ENCODE data around the gene PTDSS2. TPM values are rescaled to one million over a fixed set of nuclear protein-coding genes. Genes with fewer than 3 reads are reported as not detected.

Gene PTDSS2
- total RNA-seq, 1 experiment from 2014 or later = 37.6 TPM

DNA sequence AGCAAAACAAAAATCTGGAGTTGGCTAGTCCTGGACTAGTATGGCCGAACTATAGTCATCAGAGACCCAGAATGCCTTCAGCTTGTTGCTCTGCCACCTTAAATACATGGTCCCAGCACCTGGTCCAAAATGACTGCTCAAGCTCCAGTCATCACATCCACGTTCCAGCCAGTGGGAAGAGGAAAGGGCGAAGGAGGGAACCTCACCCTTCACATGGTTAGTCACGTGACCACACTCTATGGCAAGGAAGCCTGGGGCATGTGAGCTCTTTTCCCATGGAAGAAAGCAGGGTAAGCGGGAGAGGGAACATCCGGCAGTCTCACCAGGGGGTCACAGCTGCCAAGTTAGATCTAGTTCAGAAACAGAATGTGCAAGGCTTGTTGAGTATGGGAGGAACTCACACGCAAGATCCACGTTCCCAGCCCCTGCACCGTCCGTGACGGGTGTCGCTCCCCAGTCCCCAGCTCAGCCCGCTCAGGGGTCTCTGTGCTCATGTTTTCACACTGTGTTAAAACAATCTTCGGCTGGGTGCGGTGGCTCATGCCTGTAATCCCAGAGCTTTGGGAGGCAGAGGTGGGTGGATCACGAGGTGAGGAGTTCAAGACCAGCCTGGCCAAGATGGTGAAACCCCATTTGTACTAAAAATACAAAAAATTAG is 6.4 kb upstream of the PTDSS2 start:
- BruUV-seq (replicated peaks) = no TSS peak
- ChIA-PET CTCF (no interaction called here), POLR2A (ENCODE audit: low non-redundant PET) (no interaction called here)
- no peak overlapping the region for H3K4me3 ChIP-seq (ENCODE audit: low read depth, low read length, poor library complexity, severe bottlenecking)
- H3K27me3 ChIP-seq (replicated peaks; ENCODE audit: insufficient read depth, low read depth, low read length, poor library complexity) = no peaks in the 10 kb centered on the region
- intact Hi-C loops (cut with micrococcal nuclease; ENCODE audit: unreplicated experiment) = loop anchor here (10.0 kb wide), 1 partner anchor 239 kb away; the partner anchor contains the start of genes BET1L and RIC8A
- H3K9me3 ChIP-seq (ENCODE audit: low read depth, low read length, poor library complexity, severe bottlenecking) = no peaks in the 10 kb centered on the region
- no peaks in the 10 kb centered on the region for H3K36me3 ChIP-seq (ENCODE audit: insufficient read depth, low read length, poor library complexity, severe bottlenecking)
- peaks cover 4% of the 10 kb centered on the region for H3K4me1 ChIP-seq (ENCODE audit: insufficient read depth, low read length, poor library complexity, severe bottlenecking)
- peak; percentile 90 for DNase-seq (ENCODE audit: low spot score)
- TF ChIP-seq, protein P1, sequence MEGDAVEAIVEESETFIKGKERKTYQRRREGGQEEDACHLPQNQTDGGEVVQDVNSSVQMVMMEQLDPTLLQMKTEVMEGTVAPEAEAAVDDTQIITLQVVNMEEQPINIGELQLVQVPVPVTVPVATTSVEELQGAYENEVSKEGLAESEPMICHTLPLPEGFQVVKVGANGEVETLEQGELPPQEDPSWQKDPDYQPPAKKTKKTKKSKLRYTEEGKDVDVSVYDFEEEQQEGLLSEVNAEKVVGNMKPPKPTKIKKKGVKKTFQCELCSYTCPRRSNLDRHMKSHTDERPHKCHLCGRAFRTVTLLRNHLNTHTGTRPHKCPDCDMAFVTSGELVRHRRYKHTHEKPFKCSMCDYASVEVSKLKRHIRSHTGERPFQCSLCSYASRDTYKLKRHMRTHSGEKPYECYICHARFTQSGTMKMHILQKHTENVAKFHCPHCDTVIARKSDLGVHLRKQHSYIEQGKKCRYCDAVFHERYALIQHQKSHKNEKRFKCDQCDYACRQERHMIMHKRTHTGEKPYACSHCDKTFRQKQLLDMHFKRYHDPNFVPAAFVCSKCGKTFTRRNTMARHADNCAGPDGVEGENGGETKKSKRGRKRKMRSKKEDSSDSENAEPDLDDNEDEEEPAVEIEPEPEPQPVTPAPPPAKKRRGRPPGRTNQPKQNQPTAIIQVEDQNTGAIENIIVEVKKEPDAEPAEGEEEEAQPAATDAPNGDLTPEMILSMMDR (conservative IDR thresholded peaks at IDR 0.05; ENCODE audit: low read depth, low read length) = no peak
- TF ChIP-seq EZH2 (IDR thresholded peaks at IDR 0.05; ENCODE audit: borderline replicate concordance, low read depth, low read length, poor library complexity, severe bottlenecking) = no peak
- no peak overlapping the region for H3K27ac ChIP-seq (ENCODE audit: low read depth, low read length, poor library complexity, severe bottlenecking)

DNA sequence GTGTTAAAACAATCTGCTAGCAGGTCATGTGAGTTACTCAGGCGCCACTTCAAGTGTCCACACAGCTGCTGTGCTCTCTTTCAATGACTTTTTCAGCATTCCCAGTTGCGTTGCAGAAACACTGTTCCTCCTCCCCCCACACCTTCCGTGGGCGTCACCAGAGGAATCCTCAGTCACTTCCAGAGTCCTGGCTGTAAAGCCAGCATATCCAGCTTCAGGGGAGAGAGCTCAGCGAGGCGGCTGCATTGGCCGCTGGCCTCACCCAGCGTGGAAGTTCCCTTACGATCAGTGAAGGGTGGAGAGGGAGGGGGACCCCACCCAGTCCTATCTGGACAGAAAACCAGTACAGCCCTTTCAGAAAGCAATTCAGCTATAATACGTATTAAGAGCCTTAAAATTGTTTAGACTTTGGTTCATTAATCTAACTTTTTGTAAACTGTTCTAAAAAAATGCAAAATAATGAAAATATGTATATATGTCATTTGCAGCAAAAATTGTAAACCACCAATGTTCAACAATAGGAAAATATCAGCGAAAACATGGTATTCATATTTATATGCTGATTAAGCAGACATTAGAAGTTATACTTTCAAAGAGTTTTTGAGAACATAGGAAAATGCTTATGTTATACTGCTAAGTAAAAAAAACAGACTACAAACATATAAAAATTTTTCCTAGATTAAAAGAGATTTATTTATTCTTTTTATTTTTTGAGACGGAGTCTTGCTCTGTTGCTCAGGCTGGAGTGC is 5.5 kb upstream of the PTDSS2 start:
- no peak overlapping the region for H3K27ac ChIP-seq (ENCODE audit: low read depth, low read length, poor library complexity, severe bottlenecking)
- H3K4me1 ChIP-seq (ENCODE audit: insufficient read depth, low read length, poor library complexity, severe bottlenecking) = peaks cover 4% of the 10 kb centered on the region
- H3K4me3 ChIP-seq (ENCODE audit: low read depth, low read length, poor library complexity, severe bottlenecking) = no peak overlapping the region
- H3K27me3 ChIP-seq (replicated peaks; ENCODE audit: insufficient read depth, low read depth, low read length, poor library complexity) = no peaks in the 10 kb centered on the region
- no peak for DNase-seq (ENCODE audit: low spot score)
- no peaks in the 10 kb centered on the region for H3K36me3 ChIP-seq (ENCODE audit: insufficient read depth, low read length, poor library complexity, severe bottlenecking)
- intact Hi-C loops (cut with micrococcal nuclease; ENCODE audit: unreplicated experiment) = loop anchor here (10.0 kb wide), 1 partner anchor 240 kb away; the partner anchor contains the start of genes BET1L and RIC8A
- TF ChIP-seq EZH2 (IDR thresholded peaks at IDR 0.05; ENCODE audit: borderline replicate concordance, low read depth, low read length, poor library complexity, severe bottlenecking) = no peak
- TF ChIP-seq, protein P1 (conservative IDR thresholded peaks at IDR 0.05; ENCODE audit: low read depth, low read length) = no peak
- ChIA-PET POLR2A (ENCODE audit: low non-redundant PET) (no interaction called here), CTCF (no interaction called here)
- BruUV-seq (replicated peaks) = no TSS peak
- no peaks in the 10 kb centered on the region for H3K9me3 ChIP-seq (ENCODE audit: low read depth, low read length, poor library complexity, severe bottlenecking)

DNA sequence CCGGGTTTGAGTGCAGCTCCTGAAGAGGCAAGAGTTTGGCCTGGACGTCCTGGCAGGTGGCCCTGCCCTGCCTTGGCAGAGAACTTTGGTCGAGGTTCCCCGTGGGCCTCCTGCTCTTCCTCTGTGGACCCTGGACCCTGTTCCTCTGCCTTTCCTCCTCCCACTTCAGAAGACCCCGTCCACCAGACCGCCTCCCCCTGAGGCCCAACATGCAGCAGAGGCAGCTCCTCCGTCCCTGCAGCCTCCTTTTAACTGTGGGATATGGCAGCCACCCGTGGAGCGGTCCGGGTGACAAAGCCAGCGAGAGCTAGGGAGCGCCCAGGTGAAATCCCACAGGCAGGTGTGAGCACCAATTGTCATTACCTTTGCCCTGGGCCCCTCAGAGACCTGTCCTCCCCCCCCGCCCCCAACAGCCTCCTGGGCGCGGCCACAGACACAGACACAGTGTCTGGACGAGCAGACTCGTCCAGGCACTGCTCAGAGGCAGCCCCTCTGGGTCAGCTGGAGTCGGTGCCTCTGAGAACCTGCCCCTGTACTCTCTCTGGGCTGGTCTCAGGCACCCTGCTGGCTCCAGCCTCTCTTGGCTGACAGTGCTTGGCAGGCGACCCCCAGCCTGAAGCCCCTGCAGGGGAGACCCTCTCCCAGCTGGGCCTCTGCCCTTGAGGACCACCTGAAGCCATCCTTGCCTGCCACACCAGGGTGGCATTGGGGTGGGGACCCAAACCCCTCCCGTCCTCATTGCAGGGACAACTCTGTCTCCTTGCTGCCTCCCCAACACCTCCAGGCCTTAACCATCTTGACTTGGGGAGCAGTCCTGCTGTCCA is 4.1 kb upstream of the PTDSS2 start:
- BruUV-seq (replicated peaks) = no TSS peak
- Histone ChIP-seq H3K4me1 (ENCODE audit: insufficient read depth, low read length, poor library complexity, severe bottlenecking) (peaks cover 6% of the 10 kb centered on the region), H3K27ac (ENCODE audit: low read depth, low read length, poor library complexity, severe bottlenecking) (no peak overlapping the region), H3K9me3 (ENCODE audit: low read depth, low read length, poor library complexity, severe bottlenecking) (no peaks in the 10 kb centered on the region), H3K27me3 (replicated peaks; ENCODE audit: insufficient read depth, low read depth, low read length, poor library complexity) (no peaks in the 10 kb centered on the region), H3K4me3 (ENCODE audit: low read depth, low read length, poor library complexity, severe bottlenecking) (no peak overlapping the region), H3K36me3 (ENCODE audit: insufficient read depth, low read length, poor library complexity, severe bottlenecking) (no peaks in the 10 kb centered on the region)
- ChIA-PET CTCF (no interaction called here), POLR2A (ENCODE audit: low non-redundant PET) (interaction anchor here (0.6 kb wide), 1 partner anchor 1649 kb away, joined by 3 read pairs; no protein-coding TSS in a partner anchor)
- no peak for DNase-seq (ENCODE audit: low spot score)
- intact Hi-C loops (cut with micrococcal nuclease; ENCODE audit: unreplicated experiment) = loop anchor here (10.0 kb wide), 1 partner anchor 241 kb away; the partner anchor contains the start of genes BET1L and RIC8A
- TF ChIP-seq, protein P1 (conservative IDR thresholded peaks at IDR 0.05; ENCODE audit: low read depth, low read length) = no peak
- TF ChIP-seq EZH2 (IDR thresholded peaks at IDR 0.05; ENCODE audit: borderline replicate concordance, low read depth, low read length, poor library complexity, severe bottlenecking) = no peak

Measured in A673 (cell line).